ENCODE results near the gene LMOD3.

Gene LMOD3

GRCh38 chr3:69065318-69065964, 57.0 kb downstream of the LMOD3 start:
- no peak overlapping the region for H3K27ac ChIP-seq
- no peaks in the 10 kb centered on the region for H3K79me2 ChIP-seq
- H3K36me3 ChIP-seq (ENCODE audit: control insufficient read depth, insufficient read depth, low read length): no peaks in the 10 kb centered on the region
- no peaks in the 10 kb centered on the region for H3K9me3 ChIP-seq (ENCODE audit: control insufficient read depth, low read length)
- H3K4me3 ChIP-seq (ENCODE audit: low read depth, low read length): no peak overlapping the region
- no peak overlapping the region for H3K4me2 ChIP-seq (ENCODE audit: low read length)
- H2AFZ ChIP-seq: no peak overlapping the region
- no peaks in the 10 kb centered on the region for H3K4me1 ChIP-seq
- TF ChIP-seq CTCF (IDR thresholded peaks at IDR 0.05): no peak
- H3K27me3 ChIP-seq (ENCODE audit: control insufficient read depth, insufficient read depth, low read length): no peaks in the 10 kb centered on the region
- no peak overlapping the region for H3K9ac ChIP-seq

GRCh38 chr3:69063636-69064035, 58.8 kb downstream of the LMOD3 start:
- Histone ChIP-seq H3K79me2 (no peaks in the 10 kb centered on the region), H3K4me2 (ENCODE audit: low read length) (no peak overlapping the region), H3K4me3 (ENCODE audit: low read depth, low read length) (no peak overlapping the region), H3K27ac (no peak overlapping the region), H3K36me3 (ENCODE audit: control insufficient read depth, insufficient read depth, low read length) (no peaks in the 10 kb centered on the region), H2AFZ (no peak overlapping the region), H3K9me3 (ENCODE audit: control insufficient read depth, low read length) (no peaks in the 10 kb centered on the region), H3K27me3 (ENCODE audit: control insufficient read depth, insufficient read depth, low read length) (no peaks in the 10 kb centered on the region), H3K4me1 (no peaks in the 10 kb centered on the region), H3K9ac (no peak overlapping the region)
- no peak for TF ChIP-seq CTCF (IDR thresholded peaks at IDR 0.05)

GRCh38 chr3:69059688-69060087, 62.7 kb downstream of the LMOD3 start:
- Histone ChIP-seq H3K36me3 (ENCODE audit: control insufficient read depth, insufficient read depth, low read length) (no peaks in the 10 kb centered on the region), H3K27me3 (ENCODE audit: control insufficient read depth, insufficient read depth, low read length) (no peaks in the 10 kb centered on the region), H3K79me2 (no peaks in the 10 kb centered on the region), H3K4me3 (ENCODE audit: low read depth, low read length) (no peak overlapping the region), H3K9me3 (ENCODE audit: control insufficient read depth, low read length) (no peaks in the 10 kb centered on the region), H3K4me2 (ENCODE audit: low read length) (no peak overlapping the region), H3K9ac (no peak overlapping the region), H3K4me1 (no peaks in the 10 kb centered on the region), H3K27ac (no peak overlapping the region), H2AFZ (no peak overlapping the region)
- no peak for TF ChIP-seq CTCF (IDR thresholded peaks at IDR 0.05)

GRCh38 chr3:69058947-69059224, 63.5 kb downstream of the LMOD3 start:
- no peak overlapping the region for H3K9ac ChIP-seq
- H3K27me3 ChIP-seq (ENCODE audit: control insufficient read depth, insufficient read depth, low read length): no peaks in the 10 kb centered on the region
- H3K4me2 ChIP-seq (ENCODE audit: low read length): no peak overlapping the region
- H3K36me3 ChIP-seq (ENCODE audit: control insufficient read depth, insufficient read depth, low read length): no peaks in the 10 kb centered on the region
- no peak overlapping the region for H3K4me3 ChIP-seq (ENCODE audit: low read depth, low read length)
- H3K4me1 ChIP-seq: no peaks in the 10 kb centered on the region
- H3K27ac ChIP-seq: no peak overlapping the region
- no peak for TF ChIP-seq CTCF (IDR thresholded peaks at IDR 0.05)
- H3K9me3 ChIP-seq (ENCODE audit: control insufficient read depth, low read length): no peaks in the 10 kb centered on the region
- H2AFZ ChIP-seq: no peak overlapping the region
- H3K79me2 ChIP-seq: no peaks in the 10 kb centered on the region

- Histone ChIP-seq H3K79me2 (no peaks in the 10 kb centered on the region), H3K36me3 (ENCODE audit: control insufficient read depth, insufficient read depth, low read length) (no peaks in the 10 kb centered on the region), H3K27me3 (ENCODE audit: control insufficient read depth, insufficient read depth, low read length) (no peaks in the 10 kb centered on the region), H3K4me1 (no peaks in the 10 kb centered on the region), H2AFZ (no peak overlapping the region), H3K4me3 (ENCODE audit: low read depth, low read length) (no peak overlapping the region), H3K9me3 (ENCODE audit: control insufficient read depth, low read length) (no peaks in the 10 kb centered on the region), H3K4me2 (ENCODE audit: low read length) (no peak overlapping the region), H3K9ac (no peak overlapping the region), H3K27ac (no peak overlapping the region)
- TF ChIP-seq CTCF (IDR thresholded peaks at IDR 0.05): no peak
Measured at GRCh38 chr3:69058180-69058946, 64.0 kb downstream of the LMOD3 start.
